Activated naive CD4-positive, alpha-beta T cell treated with anti-CD3 and anti-CD28 coated beads, Interleukin-2, amount 50 U/mL, for 24 hours (primary cell): ENCODE data around the gene FGF6.

Experiments used
- H3K27ac Mint-ChIP-seq: one replicate; pipeline ENCODE4 v1.8.0; 2021; ENCODE audit warnings: mild to moderate bottlenecking, mixed read lengths
- H3K27me3 Mint-ChIP-seq: one replicate; pipeline ENCODE4 v1.8.0; 2021; ENCODE audit warnings: mixed read lengths
- H3K36me3 Mint-ChIP-seq: one replicate; pipeline ENCODE4 v1.8.0; 2021; ENCODE audit warnings: mixed read lengths
- H3K4me1 Mint-ChIP-seq: one replicate; pipeline ENCODE4 v1.8.0; 2021; ENCODE audit warnings: mixed read lengths
- H3K4me3 Mint-ChIP-seq: one replicate; pipeline ENCODE4 v1.8.0; 2021; ENCODE audit warnings: mild to moderate bottlenecking, mixed read lengths
- H3K9me3 Mint-ChIP-seq: one replicate; pipeline ENCODE4 v1.8.0; 2021; ENCODE audit warnings: mixed read lengths

FGF6 gene

GRCh38 chr12:4451694-4452093, 6.1 kb upstream of the FGF6 start:
- Mint-ChIP-seq H3K27ac (no peak overlapping the region), H3K4me3 (no peak overlapping the region), H3K27me3 (peaks cover 3% of the 10 kb centered on the region), H3K9me3 (peaks cover 4% of the 10 kb centered on the region), H3K4me1 (peaks cover 4% of the 10 kb centered on the region), H3K36me3 (peaks cover 4% of the 10 kb centered on the region)

DNA sequence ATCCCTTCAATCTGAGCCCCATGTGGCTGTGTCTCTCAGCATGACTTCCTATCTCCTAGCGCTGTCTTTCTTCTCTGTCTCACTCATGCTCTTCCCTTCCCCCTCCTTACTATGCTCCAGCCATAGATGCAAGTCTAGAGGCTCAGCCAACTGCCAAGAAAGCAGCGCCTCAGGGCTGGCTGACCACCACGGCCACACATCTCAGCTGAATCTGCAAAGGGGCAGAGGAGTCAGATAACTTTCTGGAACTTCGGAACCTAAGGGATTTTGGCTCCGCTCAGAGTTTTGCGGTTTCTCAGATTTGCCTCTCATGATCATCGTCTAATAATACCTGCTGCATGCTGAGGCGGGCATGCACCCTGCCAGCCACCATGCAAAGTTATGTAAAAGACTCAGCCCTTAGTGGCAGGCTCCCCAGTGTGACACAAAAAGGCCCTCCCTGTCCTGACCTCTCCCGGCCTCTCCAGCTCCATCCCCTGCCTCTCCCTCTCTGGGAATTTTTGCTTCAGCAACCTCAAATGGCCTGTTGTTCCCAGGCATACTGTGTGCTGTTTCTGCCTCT, 5.0 kb upstream of the FGF6 start:
- Mint-ChIP-seq H3K27ac (no peak overlapping the region), H3K27me3 (peaks cover 3% of the 10 kb centered on the region), H3K36me3 (peaks cover 4% of the 10 kb centered on the region), H3K4me1 (peaks cover 4% of the 10 kb centered on the region), H3K9me3 (peaks cover 4% of the 10 kb centered on the region), H3K4me3 (no peak overlapping the region)

DNA sequence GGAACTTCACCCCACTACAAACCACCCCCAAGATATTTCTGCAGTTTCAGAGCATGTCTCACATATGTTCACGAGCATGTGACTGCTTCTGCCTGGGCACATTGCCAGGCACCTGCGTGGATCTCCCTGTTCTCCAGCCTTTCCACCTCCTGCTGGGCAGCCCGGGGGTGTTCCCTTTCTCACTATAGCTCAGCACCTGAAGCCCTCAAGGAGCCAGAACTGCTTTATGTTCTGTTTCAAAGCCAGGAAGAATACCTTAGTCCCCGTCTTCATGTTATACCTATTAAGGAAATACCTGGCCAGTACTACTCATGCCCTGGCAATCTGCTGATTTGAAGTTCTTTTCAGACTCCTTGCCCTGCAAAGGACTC, 4.2 kb upstream of the FGF6 start:
- H3K4me1 Mint-ChIP-seq: peaks cover 4% of the 10 kb centered on the region
- H3K9me3 Mint-ChIP-seq: peaks cover 4% of the 10 kb centered on the region
- H3K27ac Mint-ChIP-seq: no peak overlapping the region
- peaks cover 3% of the 10 kb centered on the region for H3K27me3 Mint-ChIP-seq
- peaks cover 4% of the 10 kb centered on the region for H3K36me3 Mint-ChIP-seq
- no peak overlapping the region for H3K4me3 Mint-ChIP-seq

DNA sequence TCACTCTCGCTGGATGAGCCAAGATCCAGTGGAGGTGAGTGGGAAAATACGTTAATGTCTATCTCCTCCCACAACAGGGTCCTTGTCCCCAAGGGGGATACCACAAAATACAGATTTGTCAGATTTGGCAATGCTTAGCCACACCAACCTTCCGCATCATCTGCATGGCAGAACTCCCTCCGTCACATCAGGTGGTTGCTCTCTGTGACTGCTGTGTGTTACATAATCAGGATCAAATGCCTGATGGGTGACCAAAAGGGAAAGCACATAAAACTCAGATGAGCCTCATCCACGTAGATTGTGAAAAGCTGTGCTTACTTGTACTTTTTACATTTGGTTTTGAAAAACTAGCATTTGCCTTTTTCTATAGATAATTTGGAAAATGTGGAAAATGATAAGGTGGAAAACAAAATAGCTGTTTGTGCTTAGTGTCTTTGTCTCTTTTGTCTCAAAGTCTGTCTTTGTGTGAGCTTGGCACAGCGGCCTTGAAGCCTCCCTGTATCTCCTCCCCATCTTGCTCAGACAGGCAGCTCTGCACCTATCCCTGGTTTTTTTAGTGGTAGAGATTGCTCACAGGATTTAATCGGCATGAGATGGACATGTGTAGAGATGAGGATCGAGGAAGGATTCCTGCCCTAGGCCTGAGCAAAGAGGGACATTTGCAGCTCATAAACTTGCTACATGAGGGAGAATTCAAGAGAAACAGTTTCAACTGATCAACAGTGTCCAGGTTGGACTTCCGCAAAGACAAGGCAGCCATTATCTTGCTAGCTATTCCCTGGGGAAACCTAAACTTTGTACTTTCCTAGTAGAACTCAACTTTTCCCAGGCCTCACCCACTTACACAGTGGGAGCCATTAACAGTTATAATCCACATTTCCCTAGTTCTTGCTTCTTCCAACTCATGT, 3.6 kb upstream of the FGF6 start:
- Mint-ChIP-seq H3K27ac (no peak overlapping the region), H3K4me3 (no peak overlapping the region), H3K27me3 (peaks cover 3% of the 10 kb centered on the region), H3K9me3 (peaks cover 4% of the 10 kb centered on the region), H3K36me3 (peaks cover 4% of the 10 kb centered on the region), H3K4me1 (peaks cover 4% of the 10 kb centered on the region)

GRCh38 chr12:4448371-4448940, 2.8 kb upstream of the FGF6 start:
- peaks cover 4% of the 10 kb centered on the region for H3K36me3 Mint-ChIP-seq
- no peak overlapping the region for H3K27ac Mint-ChIP-seq
- H3K4me1 Mint-ChIP-seq: peaks cover 4% of the 10 kb centered on the region
- no peak overlapping the region for H3K4me3 Mint-ChIP-seq
- peaks cover 4% of the 10 kb centered on the region for H3K9me3 Mint-ChIP-seq
- peaks cover 3% of the 10 kb centered on the region for H3K27me3 Mint-ChIP-seq

- H3K4me1 Mint-ChIP-seq: no peaks in the 10 kb centered on the region
- H3K4me3 Mint-ChIP-seq: no peak overlapping the region
- H3K36me3 Mint-ChIP-seq: peaks cover under 1% of the 10 kb centered on the region
- H3K27me3 Mint-ChIP-seq: peaks cover 3% of the 10 kb centered on the region
- H3K27ac Mint-ChIP-seq: no peak overlapping the region
- H3K9me3 Mint-ChIP-seq: peaks cover 1% of the 10 kb centered on the region
These were observed 1.5 kb upstream of the FGF6 start for GRCh38 chr12:4447151-4447550.

DNA sequence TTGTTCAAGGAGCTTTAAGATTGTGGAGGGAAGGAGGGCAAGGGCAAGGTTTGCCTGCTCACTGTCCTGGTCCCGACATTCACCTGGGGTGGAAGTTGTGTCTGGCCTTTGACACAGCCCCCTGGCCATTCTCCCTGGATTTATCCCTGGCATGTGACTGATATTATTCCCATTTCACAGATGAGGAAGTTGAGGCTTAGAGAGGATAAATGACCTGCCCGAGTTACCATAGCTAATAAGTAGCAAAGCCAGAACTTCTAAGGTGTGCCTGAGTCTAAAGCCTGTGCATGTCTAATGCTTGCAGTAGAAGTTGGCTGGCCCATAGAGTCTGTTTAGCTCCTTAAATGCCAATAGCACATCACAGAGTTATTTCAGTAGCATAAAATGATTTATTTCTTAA, 720 bp upstream of the FGF6 start:
- H3K36me3 Mint-ChIP-seq: no peaks in the 10 kb centered on the region
- H3K27ac Mint-ChIP-seq: no peak overlapping the region
- H3K4me3 Mint-ChIP-seq: no peak overlapping the region
- no peaks in the 10 kb centered on the region for H3K4me1 Mint-ChIP-seq
- peaks cover 3% of the 10 kb centered on the region for H3K27me3 Mint-ChIP-seq
- H3K9me3 Mint-ChIP-seq: no peaks in the 10 kb centered on the region

- H3K27me3 Mint-ChIP-seq: no peaks in the 10 kb centered on the region
- no peaks in the 10 kb centered on the region for H3K36me3 Mint-ChIP-seq
- peaks cover 7% of the 10 kb centered on the region for H3K4me1 Mint-ChIP-seq
- no peak overlapping the region for H3K4me3 Mint-ChIP-seq
- no peak overlapping the region for H3K27ac Mint-ChIP-seq
- H3K9me3 Mint-ChIP-seq: no peaks in the 10 kb centered on the region
These were observed 1.6 kb downstream of the FGF6 start for GRCh38 chr12:4444031-4444430.

DNA sequence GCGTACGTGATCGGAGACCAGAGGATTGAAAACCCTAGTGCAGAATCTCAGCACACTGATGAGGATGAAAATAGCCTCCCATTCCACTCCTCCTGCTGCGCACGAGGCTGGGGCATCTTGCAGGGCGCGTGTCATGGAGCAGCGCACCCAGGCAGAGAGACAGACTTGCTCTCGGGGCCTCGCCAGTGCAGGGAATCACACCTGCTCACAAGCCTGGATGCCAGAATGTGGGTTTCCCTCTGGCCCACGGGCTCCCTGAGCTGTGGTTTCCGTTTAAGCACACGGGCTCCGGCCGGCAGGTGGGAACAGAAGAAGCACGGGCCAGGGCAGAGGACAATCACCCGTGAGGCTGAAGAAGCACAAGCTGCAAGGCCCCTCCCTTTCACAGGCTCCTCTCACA, 2.0 kb downstream of the FGF6 start:
- Mint-ChIP-seq H3K4me1 (peaks cover 10% of the 10 kb centered on the region), H3K9me3 (no peaks in the 10 kb centered on the region), H3K36me3 (no peaks in the 10 kb centered on the region), H3K4me3 (no peak overlapping the region), H3K27ac (no peak overlapping the region), H3K27me3 (no peaks in the 10 kb centered on the region)

DNA sequence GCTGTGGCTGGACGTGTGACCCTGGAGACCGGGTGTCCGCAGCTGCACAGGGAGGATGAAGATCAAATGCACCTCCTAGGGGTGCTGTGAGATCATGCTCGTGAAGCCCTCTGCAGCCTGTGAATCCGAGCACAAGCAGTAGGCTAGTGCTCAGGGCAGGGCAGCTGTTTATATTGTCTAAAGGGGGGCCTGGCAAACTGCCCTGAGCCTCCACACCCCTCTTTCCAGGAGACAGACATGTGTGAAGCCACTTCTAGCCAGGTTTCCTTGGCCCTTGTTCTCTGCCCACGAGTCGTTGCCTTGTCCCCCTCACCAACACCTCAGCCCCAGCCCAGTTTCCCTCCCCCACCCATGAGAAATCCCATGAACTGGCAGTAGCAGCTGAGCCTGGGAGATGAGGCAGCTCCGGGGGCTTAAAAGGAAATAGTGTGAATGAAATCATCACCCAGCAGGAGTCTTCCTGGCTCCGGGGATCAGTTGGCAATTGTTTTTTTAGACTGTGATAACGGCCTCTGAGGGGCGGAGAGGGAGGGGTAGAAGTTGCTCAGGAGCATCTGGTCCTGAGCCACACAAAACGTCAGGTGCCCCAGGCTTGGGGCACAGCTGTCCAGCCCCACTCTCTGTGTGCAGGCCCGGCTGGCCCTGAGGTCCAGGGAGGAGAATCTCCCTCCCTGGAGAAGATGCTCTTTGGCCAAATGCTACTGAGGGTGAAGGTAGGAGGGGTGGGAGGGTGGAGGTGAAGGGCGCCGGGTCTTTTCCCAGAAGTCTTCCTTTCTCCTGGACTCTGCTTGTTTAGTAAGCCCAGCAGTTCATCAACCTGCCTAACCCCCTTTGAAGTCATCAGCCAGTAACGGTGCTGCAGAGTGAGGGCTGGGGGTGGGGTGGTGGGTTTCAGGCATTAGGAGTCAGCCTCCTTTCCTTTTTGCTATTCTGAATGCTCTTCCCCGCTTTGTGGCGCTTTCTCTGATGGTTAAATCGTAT, 4.0 kb downstream of the FGF6 start:
- Mint-ChIP-seq H3K27ac (no peak overlapping the region), H3K4me1 (peaks cover 10% of the 10 kb centered on the region), H3K27me3 (no peaks in the 10 kb centered on the region), H3K9me3 (no peaks in the 10 kb centered on the region), H3K4me3 (no peak overlapping the region), H3K36me3 (no peaks in the 10 kb centered on the region)

DNA sequence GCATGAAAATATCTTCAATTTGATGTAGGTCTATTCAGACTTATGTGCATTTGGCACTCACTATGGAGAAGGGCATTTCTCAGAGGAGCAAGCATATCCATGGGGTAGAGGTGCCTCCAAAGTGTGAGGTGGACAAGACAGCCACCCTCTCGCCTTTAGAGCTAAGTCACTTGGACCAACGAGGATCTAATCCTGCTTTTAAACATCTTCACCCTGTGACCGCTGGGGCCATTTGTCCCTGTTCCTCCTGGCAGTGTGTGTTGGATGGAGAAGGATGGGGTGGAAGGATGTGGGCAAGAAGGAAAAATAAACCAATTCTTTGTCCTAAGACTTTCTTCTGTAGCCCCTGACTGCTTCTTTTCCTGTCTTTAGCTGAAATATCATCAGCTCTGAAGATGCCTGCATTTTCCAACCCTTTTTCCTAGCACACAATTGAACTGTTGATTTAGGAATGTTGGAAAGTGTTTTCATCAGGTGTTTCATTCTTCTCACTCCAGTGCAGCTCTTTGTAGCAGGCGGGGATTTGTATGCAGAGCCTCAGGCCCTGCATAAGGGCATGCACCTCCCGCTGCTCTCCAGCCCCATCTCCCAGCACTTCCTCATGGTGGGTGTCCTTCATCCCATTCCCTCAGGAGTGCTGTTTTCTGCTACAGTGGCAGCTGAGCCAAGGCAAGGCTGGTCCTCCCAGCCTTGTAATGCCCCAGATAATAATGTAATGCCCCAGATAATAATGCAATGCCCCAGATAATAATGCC, 5.3 kb downstream of the FGF6 start:
- no peak overlapping the region for H3K27ac Mint-ChIP-seq
- H3K4me1 Mint-ChIP-seq: peaks cover 10% of the 10 kb centered on the region
- H3K4me3 Mint-ChIP-seq: no peak overlapping the region
- no peaks in the 10 kb centered on the region for H3K9me3 Mint-ChIP-seq
- no peaks in the 10 kb centered on the region for H3K36me3 Mint-ChIP-seq
- no peaks in the 10 kb centered on the region for H3K27me3 Mint-ChIP-seq

- peak overlapping the region; percentile 80 for H3K27ac Mint-ChIP-seq
- H3K27me3 Mint-ChIP-seq: no peaks in the 10 kb centered on the region
- H3K36me3 Mint-ChIP-seq: no peaks in the 10 kb centered on the region
- peaks cover 10% of the 10 kb centered on the region for H3K4me1 Mint-ChIP-seq
- H3K4me3 Mint-ChIP-seq: no peak overlapping the region
- no peaks in the 10 kb centered on the region for H3K9me3 Mint-ChIP-seq
These were observed 5.9 kb downstream of the FGF6 start for GRCh38 chr12:4439736-4440135.

DNA sequence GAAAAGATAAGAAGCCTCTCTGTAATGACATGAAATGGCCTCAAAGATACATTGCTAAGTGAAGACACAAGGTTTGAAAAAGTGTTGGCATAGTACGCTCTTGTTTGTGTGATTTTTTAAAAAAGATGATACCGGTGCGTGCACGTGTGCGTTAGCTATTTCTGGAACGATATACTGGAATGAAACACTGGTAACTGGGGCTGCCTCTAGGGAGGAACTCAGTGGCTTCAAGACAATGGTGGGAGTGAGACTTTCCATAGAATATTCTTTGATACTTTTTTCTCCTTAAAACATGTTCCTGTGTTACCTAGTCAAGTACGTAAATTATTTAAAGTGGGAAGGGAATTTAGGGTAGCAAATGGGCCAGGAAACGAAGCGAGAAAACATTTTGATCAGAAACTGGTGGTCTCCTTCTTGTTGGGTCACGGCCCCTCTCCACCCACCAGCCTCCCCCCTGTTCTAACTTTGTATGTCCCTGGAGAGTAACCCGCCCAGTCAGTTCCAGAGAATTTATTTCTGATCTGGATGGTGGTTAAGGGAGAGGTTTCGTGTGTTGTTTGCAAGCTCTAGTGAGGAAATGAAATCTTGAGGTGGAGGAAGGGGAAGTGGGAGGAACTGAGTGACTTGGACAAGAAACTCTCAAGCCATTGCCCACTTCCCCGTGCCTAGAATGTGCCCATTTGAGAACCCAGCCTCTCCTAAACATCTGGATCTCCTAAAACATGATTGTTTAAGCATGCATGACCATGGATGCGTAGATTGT, 6.6 kb downstream of the FGF6 start:
- Mint-ChIP-seq H3K4me1 (peaks cover 10% of the 10 kb centered on the region), H3K4me3 (no peak overlapping the region), H3K27ac (no peak overlapping the region), H3K36me3 (no peaks in the 10 kb centered on the region), H3K9me3 (no peaks in the 10 kb centered on the region), H3K27me3 (no peaks in the 10 kb centered on the region)

DNA sequence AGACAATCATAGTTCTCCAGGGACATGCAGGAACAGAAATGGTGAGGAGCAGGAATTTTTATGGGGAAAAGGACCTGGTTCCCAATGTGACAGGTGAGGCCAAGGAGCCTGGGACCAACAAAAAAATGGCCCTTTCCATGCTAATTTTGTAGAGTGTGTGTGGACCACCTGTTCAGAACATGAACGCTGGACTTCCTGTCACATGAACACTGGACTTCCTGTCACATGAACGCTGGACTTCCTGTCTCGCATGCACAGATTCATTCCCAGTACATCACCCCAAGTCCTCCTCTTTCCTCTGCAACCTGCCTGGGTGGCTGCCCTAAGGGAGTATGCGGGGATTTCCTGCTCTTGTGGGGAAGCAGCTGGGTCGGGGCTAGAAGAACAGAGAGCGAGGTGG, 10.1 kb downstream of the FGF6 start:
- peaks cover 10% of the 10 kb centered on the region for H3K4me1 Mint-ChIP-seq
- no peak overlapping the region for H3K4me3 Mint-ChIP-seq
- no peaks in the 10 kb centered on the region for H3K27me3 Mint-ChIP-seq
- no peaks in the 10 kb centered on the region for H3K36me3 Mint-ChIP-seq
- H3K9me3 Mint-ChIP-seq: no peaks in the 10 kb centered on the region
- no peak overlapping the region for H3K27ac Mint-ChIP-seq
